ENCODE measurements around the gene TSLP. TPM values are rescaled to one million over a fixed set of nuclear protein-coding genes. Genes with fewer than 3 reads are reported as not detected.

Gene TSLP
- total and polyA plus RNA-seq, 2 of the 4 experiments (the other 2 are of a cell fraction), result 0.54 to 1.6 TPM

GRCh38 chr5:111122398-111122797 is 50.9 kb downstream of the TSLP start:
- DNase-seq (no peak), ATAC-seq (ENCODE audit: low read depth) (no peak)
- no peak overlapping the region for H2BK120ac ChIP-seq (ENCODE audit: low read depth, low read length)
- no peak overlapping the region for H4K8ac ChIP-seq (ENCODE audit: low read depth in 2 of 2, low read length in 2 of 2)
- H2AK5ac ChIP-seq (ENCODE audit: low read depth, low read length), result no peak overlapping the region
- no peaks in the 10 kb centered on the region for H3K4me1 ChIP-seq (ENCODE audit: control insufficient read depth, insufficient read depth, low read length)
- no peaks in the 10 kb centered on the region for H3K9me3 ChIP-seq (ENCODE audit: control insufficient read depth, insufficient read depth, low read length)
- CTCF ChIA-PET, result no interaction called here
- TF ChIP-seq NFE2L2 (IDR thresholded peaks at IDR 0.05; ENCODE audit: low read depth, low read length) (no peak), SMC3 (IDR thresholded peaks at IDR 0.05; ENCODE audit: low read depth, low read length) (no peak), USF2 (IDR thresholded peaks at IDR 0.05; ENCODE audit: low read depth, low read length) (no peak), ELK1 (IDR thresholded peaks at IDR 0.05; ENCODE audit: borderline replicate concordance, low read depth, low read length) (no peak), RFX5 (IDR thresholded peaks at IDR 0.05; ENCODE audit: low read depth, low read length) (no peak), FOS (IDR thresholded peaks at IDR 0.05; ENCODE audit: low read depth, low read length) (no peak), CEBPB (IDR thresholded peaks at IDR 0.05; ENCODE audit: low read depth, low read length) (no peak), MAFK (IDR thresholded peaks at IDR 0.05; ENCODE audit: low read depth, low read length) (no peak), RAD21 (IDR thresholded peaks at IDR 0.05; ENCODE audit: low read length) (no peak), CHD1 (IDR thresholded peaks at IDR 0.05; ENCODE audit: low read depth, low read length) (no peak), RCOR1 (IDR thresholded peaks at IDR 0.05; ENCODE audit: insufficient replicate concordance, low read length) (no peak), MXI1 (IDR thresholded peaks at IDR 0.05; ENCODE audit: borderline replicate concordance, low read depth, low read length) (no peak), MAZ (IDR thresholded peaks at IDR 0.05; ENCODE audit: borderline replicate concordance, low read depth, low read length) (no peak), POLR2A (IDR thresholded peaks at IDR 0.05; ENCODE audit: low read depth, low read length) (no peak), BHLHE40 (IDR thresholded peaks at IDR 0.05; ENCODE audit: low read depth, low read length) (no peak), CTCF (conservative IDR thresholded peaks at IDR 0.05; ENCODE audit: low read depth, low read length) (no peak)
- peaks cover 20% of the 10 kb centered on the region for H3K36me3 ChIP-seq (ENCODE audit: control insufficient read depth, insufficient read depth, low read length)
- H3K79me1 ChIP-seq (ENCODE audit: low read depth in 1 of 2, low read length in 2 of 2), result peaks cover 6 to 9% of the 10 kb centered on the region in 2 experiments; a peak in 3 of 4 replicates
- H3K18ac ChIP-seq (ENCODE audit: low read depth, low read length), result no peak overlapping the region
- H3K4me3 ChIP-seq (ENCODE audit: insufficient read depth, low read depth, low read length), result no peak overlapping the region
- no peak overlapping the region for H3K23ac ChIP-seq (ENCODE audit: low read depth, low read length)
- H2BK15ac ChIP-seq (ENCODE audit: low read depth, low read length), result no peak overlapping the region
- H2AFZ ChIP-seq (replicated peaks; ENCODE audit: low read length, poor library complexity), result no peak overlapping the region
- dilution Hi-C loops (cut with HindIII; ENCODE audit: low sequenced_read_pairs, unreplicated experiment) (no loop called here), in situ Hi-C loops (cut with MboI; ENCODE audit: low sequenced_read_pairs) (no loop called here), intact Hi-C loops (cut with micrococcal nuclease) (loop anchor here (2.0 kb wide), 1 partner anchor 14 kb away; no protein-coding TSS in a partner anchor)
- no CpG with 5 or more reads among the region's 2 CpGs for WGBS, 2 experiments (ENCODE audit: extremely low coverage in 2 of 2, insufficient read length in 1 of 2)
- POLR2A ChIA-PET (ENCODE audit: unreplicated experiment), result no interaction called here
- H3K27ac ChIP-seq (ENCODE audit: insufficient read depth, low read length), result no peak overlapping the region
- H3K9ac ChIP-seq (ENCODE audit: low read depth, low read length), result no peak overlapping the region
- BruUV-seq (replicated peaks), result no TSS peak
- H4K91ac ChIP-seq (ENCODE audit: insufficient read depth, low read depth, low read length), result no peak overlapping the region
- H3K9me1 ChIP-seq (ENCODE audit: insufficient read depth, low read length), result no peaks in the 10 kb centered on the region
- no peak overlapping the region for H3K4me2 ChIP-seq (ENCODE audit: low read depth, low read length)
- H3K27me3 ChIP-seq (ENCODE audit: control insufficient read depth, insufficient read depth, low read length), result no peaks in the 10 kb centered on the region
- no peak overlapping the region for H2BK20ac ChIP-seq (ENCODE audit: low read depth, low read length)
- H2AK9ac ChIP-seq (replicated peaks; ENCODE audit: low read depth, low read length, poor library complexity), result no peak overlapping the region
- H3K4ac ChIP-seq (ENCODE audit: low read depth, low read length), result no peak overlapping the region
- H4K5ac ChIP-seq (ENCODE audit: low read depth, low read length), result no peak overlapping the region
- H4K20me1 ChIP-seq (ENCODE audit: insufficient read depth, low read length), result no peaks in the 10 kb centered on the region
- no peak overlapping the region for H3K56ac ChIP-seq (ENCODE audit: extremely low read depth, insufficient read depth, low read length)
- no peak overlapping the region for H3K14ac ChIP-seq (replicated peaks; ENCODE audit: low read depth, low read length)
- H2BK5ac ChIP-seq (ENCODE audit: low read depth, low read length, poor library complexity, severe bottlenecking), result no peak overlapping the region
